ENCODE results near the gene APEH. TPM values are rescaled to one million over a fixed set of nuclear protein-coding genes. Genes with fewer than 3 reads are reported as not detected.
A peak's percentile ranks its signal among the peaks of the same experiment; 100 is the strongest.

Gene APEH
- polyA plus RNA-seq, 4 donors, result 136 to 159 (median 151) TPM

- no peak for DNase-seq (ENCODE audit: low read depth in 4 of 4, low spot score in 2 of 4)
These were observed 37.3 kb downstream of the APEH start for GRCh38 chr3:49711489-49711888.

GRCh38 chr3:49712166-49712565 lies 38.0 kb downstream of the APEH start:
- DNase-seq (ENCODE audit: low read depth in 4 of 4, low spot score in 2 of 4), result no peak

- DNase-seq (ENCODE audit: low read depth in 4 of 4, low spot score in 2 of 4), result no peak
These were observed 38.6 kb downstream of the APEH start for GRCh38 chr3:49712631-49713317.

GRCh38 chr3:49713336-49714105 lies 39.4 kb downstream of the APEH start:
- DNase-seq (ENCODE audit: low read depth in 4 of 4, low spot score in 2 of 4), result no peak

GRCh38 chr3:49714728-49715550 lies 40.8 kb downstream of the APEH start:
- no peak for DNase-seq (ENCODE audit: low read depth in 4 of 4, low spot score in 2 of 4)

- DNase-seq (ENCODE audit: low read depth in 4 of 4, low spot score in 2 of 4), result no peak
These were observed 41.5 kb downstream of the APEH start for GRCh38 chr3:49715611-49716121.

- DNase-seq (ENCODE audit: low read depth in 4 of 4, low spot score in 2 of 4), result no peak
These were observed 42.0 kb downstream of the APEH start for GRCh38 chr3:49716169-49716568.

- no peak for DNase-seq (ENCODE audit: low read depth in 4 of 4, low spot score in 2 of 4)
These were observed 42.6 kb downstream of the APEH start for GRCh38 chr3:49716691-49717210.

GRCh38 chr3:49717211-49717958 lies 43.2 kb downstream of the APEH start:
- no peak for DNase-seq (ENCODE audit: low read depth in 4 of 4, low spot score in 2 of 4)

- DNase-seq (ENCODE audit: low read depth in 4 of 4, low spot score in 2 of 4), result no peak
These were observed 44.1 kb downstream of the APEH start for GRCh38 chr3:49717959-49718857.

- no peak for DNase-seq (ENCODE audit: low read depth in 4 of 4, low spot score in 2 of 4)
These were observed 44.7 kb downstream of the APEH start for GRCh38 chr3:49718858-49719213.

GRCh38 chr3:49719214-49719884 lies 45.2 kb downstream of the APEH start, which contains the start of gene AMIGO3:
AMIGO3 (minus strand) TSS chr3:49719684; CDS start chr3:49719465, 219 bp downstream.
- peak; percentile 74 to 86 (median 82) for DNase-seq (ENCODE audit: low read depth in 4 of 4, low spot score in 2 of 4)

GRCh38 chr3:49720855-49721595 lies 46.9 kb downstream of the APEH start:
- DNase-seq (ENCODE audit: low read depth in 4 of 4, low spot score in 2 of 4), result no peak

GRCh38 chr3:49721596-49721895 lies 47.4 kb downstream of the APEH start:
- DNase-seq (ENCODE audit: low read depth in 4 of 4, low spot score in 2 of 4), result no peak

GRCh38 chr3:49721896-49722781 lies 48.0 kb downstream of the APEH start:
- no peak for DNase-seq (ENCODE audit: low read depth in 4 of 4, low spot score in 2 of 4)

- no peak for DNase-seq (ENCODE audit: low read depth in 4 of 4, low spot score in 2 of 4)
These were observed 48.7 kb downstream of the APEH start for GRCh38 chr3:49722896-49723295.

- no peak for DNase-seq (ENCODE audit: low read depth in 4 of 4, low spot score in 2 of 4)
These were observed 49.1 kb downstream of the APEH start for GRCh38 chr3:49723296-49723627.
